Measurements from ENCODE around the gene TRIM62. TPM values are rescaled to one million over a fixed set of nuclear protein-coding genes. Genes with fewer than 3 reads are reported as not detected.

The TRIM62 gene
- total RNA-seq, 1 experiment from 2014 or later: 3.2 TPM

DNA sequence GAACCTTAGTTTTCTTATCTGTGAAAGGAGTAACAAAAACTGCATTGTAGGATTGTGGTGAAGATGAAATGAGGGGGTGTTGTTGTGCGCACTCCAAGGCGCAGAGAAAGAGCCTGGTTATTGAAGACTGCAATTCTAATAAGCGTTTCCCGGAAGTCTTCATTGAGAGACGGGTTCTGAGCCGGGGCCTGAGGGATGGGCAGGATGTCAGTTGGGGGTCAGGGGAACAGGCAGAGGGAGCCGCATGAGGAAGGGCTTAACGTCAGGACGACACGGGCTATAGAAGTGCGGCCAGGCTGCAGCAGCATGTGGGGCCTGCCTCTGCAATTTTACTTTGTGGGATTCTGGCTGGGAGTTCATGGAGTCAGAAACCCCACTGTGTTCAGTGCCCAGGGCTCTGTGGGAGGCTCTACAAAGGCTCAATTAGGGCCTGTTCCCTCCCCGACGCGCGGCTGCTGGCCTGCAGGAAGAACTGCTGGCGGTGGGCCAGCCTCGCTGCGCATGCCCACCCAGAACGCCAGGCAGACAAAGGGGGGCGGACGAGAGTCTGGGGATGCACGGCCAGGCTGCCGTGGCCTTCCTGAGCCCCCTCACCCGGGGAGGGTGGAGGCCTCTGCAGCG, 20.7 kb downstream of the TRIM62 start:
- no peak for DNase-seq (ENCODE audit: low spot score)

DNA sequence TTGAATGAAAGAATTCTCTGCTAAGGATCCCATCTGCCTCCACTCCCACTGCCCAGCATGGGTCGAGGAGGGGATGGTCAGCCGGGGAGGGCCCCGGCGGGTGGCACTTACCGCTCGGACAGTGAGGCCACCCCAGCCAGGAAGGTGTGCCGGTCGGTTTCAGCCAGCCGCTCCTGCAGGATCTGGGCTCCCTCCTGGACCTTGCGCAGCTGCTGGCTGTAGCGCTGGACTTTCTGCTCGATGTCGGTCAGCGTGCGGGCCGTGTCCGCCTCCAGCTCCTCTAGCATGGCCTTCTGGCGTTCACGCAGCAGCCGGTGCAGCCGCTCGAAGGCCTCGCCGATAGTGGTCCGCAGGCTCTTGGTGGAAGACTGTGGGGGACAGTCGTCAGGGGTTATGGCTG, 22.3 kb downstream of the TRIM62 start:
- no peak for DNase-seq (ENCODE audit: low spot score)

DNA sequence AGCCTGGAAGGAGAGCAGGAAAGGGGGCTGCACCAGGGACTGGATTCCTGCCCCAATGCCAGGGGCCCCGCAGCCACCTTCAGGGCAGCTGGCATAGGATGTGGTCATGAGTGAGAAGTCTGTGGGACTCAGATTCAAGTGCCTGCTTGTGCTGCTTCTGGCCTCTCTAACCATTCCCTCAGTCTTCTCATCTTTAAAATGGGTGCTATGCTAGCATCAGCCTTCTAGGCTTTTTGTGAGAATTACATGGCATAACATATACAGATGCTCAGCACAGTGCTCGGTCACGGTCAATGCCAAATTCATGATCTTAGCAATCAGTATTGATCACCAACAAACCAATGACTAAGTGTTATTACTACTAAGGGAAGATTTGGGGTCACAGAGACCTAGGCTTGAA, 23.5 kb downstream of the TRIM62 start:
- no peak for DNase-seq (ENCODE audit: low spot score)

DNA sequence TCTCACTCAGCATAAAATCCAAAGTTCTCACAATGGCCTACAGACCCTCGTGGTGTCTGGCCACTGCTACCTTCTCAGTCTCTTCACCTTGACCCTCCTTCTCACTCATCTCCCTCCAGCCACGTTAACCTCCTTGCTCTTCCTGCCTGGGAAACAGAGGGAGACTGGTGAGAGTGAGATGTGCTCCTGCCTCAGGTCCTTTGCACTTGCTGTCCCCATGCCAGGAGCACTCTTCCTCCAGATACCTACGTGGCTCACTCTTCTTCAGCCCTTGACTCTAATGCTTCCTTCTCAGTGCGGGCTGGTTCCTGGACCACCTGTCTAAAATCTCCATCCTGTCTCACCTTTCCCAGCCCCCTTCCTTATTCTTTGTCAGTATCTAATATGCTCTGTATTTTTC, 24.7 kb downstream of the TRIM62 start:
- no peak for DNase-seq (ENCODE audit: low spot score)

GRCh38 chr1:33155877-33156538, 25.8 kb downstream of the TRIM62 start:
- no peak for DNase-seq (ENCODE audit: low spot score)

DNA sequence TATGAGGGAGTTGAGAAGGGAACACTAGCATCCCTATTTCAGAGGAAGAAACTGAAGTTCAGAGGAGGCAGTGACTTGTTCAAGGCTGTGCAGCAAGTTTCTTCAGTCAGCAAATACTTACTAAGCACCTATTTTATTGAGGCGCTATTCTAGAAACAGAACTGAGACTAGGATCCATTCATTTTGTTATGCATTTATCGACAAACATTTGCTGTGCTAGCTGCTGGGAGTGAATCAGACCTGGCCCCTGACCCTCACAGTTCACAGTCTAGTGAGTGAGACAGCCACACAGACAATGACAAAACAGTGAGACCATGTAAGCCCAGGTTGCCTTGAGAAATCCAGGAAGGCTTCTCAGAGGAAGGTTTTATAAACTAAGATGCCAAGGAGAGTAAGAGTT, 28.2 kb downstream of the TRIM62 start:
- no peak for DNase-seq (ENCODE audit: low spot score)

- DNase-seq (ENCODE audit: low spot score): peak; percentile 28
These were observed 29.0 kb downstream of the TRIM62 start for GRCh38 chr1:33152685-33153432.

- DNase-seq (ENCODE audit: low spot score): no peak
These were observed 30.7 kb downstream of the TRIM62 start for GRCh38 chr1:33151116-33151515.

DNA sequence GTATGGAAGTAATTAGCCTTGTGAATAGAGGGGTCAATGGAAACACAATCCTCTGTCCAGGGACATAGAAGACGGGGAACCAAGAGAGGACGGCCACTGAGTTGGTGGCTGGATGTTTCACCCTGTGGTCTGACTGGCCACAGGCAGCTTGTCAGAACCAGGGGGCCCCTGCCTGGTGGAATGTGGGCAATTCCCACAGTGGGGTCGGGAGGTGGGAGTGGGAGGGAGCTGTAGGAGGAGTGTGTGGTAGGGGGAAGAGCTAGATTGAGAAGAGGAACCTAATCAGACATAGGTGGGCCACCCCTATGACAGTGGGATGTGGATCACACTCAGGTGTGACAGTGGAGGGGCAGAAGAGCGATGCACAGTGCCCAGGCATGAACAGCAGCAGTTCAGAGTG, 31.3 kb downstream of the TRIM62 start:
- DNase-seq (ENCODE audit: low spot score): no peak

- DNase-seq (ENCODE audit: low spot score): no peak
These were observed 32.2 kb downstream of the TRIM62 start for GRCh38 chr1:33149453-33150190.

- DNase-seq (ENCODE audit: low spot score): no peak
These were observed 33.2 kb downstream of the TRIM62 start for GRCh38 chr1:33148615-33149014.

DNA sequence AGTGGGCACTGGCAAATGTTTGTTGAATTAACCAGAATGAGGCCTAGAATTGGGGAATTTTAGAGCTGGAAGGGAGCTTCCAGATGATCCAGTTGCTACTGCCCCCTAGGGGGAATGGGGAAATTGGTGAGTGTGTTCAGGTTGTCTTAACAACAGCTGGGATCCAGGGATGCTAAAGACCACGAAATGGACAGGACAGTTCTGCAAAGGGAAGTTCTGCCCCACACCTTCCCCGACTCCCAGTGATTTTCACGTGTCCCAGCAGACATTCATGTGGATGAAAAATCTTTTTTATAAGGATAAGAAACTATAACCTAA, 33.9 kb downstream of the TRIM62 start:
- no peak for DNase-seq (ENCODE audit: low spot score)

DNA sequence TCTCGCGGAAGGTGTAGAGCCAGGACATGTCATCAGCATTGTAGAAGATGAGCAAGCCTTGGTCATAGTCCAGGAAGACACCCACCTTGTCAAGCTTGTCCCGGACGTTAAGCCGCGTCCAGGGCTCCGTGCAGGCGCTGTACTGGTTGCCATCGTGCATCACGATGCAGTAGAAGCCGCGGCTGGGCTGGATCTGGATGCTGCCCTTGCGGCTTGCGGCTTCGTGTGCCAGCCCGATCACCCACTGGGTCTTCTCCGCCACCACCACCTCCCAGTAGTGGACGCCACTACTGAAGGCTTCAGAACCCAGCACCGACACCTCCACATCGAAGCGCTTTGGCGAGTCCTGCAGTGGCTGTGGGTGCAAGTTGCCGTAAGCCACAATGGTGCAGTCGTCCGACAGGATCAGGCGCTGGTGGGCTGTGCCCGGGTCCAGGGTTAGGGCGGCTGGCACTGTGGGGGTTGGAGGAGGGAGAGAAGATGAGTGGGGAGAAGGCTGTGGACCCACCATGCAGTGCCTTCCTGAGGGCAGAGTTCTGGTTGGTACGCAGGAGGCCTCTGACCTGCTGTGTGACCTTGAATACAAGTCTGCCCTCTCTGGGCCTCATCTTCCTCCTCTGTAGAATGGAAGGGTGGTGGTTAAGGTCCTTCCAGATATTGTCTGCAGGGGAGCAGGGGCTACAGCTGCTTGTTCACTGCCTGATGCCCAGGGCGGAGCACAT, 34.4 kb downstream of the TRIM62 start:
- no peak for DNase-seq (ENCODE audit: low spot score)

DNA sequence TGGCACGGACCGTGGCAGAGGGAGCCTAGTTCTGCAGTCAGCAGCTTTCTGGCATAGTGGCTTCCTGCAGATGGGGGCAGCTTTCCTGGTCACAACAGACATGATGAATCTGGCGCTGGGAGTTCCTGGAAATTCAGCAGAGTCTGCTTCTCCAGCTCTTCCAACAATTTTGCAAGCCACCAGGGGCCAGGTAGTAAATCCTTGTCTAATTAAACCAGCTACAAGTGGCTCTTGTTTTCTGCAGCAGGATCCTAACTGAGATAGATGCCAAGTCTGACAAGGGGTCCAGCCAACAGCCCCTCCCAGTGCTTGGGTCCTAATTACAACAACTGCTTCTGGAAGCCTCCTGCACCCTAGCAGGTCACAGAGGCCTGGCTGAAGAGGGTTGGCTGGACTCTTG, 35.8 kb downstream of the TRIM62 start:
- DNase-seq (ENCODE audit: low spot score): no peak

DNA sequence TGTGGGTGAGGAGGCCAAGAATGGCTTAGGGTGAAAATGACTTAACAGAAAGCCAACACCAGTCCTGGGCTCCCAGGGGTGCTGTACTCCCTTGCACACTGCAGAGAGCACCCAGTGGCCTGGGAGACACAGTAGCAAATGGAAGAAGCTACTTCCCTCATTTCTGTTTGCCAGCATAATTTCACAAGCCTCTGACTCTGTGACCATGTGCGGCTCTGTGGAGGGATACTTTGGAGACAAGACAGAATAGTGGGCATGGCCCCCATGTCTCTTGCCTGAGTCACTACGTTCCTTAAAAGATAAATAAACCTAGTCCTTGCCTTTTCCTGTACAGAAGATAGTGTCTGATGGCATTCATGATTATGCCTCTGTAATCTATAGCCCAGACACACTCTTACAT, 38.1 kb downstream of the TRIM62 start:
- no peak for DNase-seq (ENCODE audit: low spot score)

DNA sequence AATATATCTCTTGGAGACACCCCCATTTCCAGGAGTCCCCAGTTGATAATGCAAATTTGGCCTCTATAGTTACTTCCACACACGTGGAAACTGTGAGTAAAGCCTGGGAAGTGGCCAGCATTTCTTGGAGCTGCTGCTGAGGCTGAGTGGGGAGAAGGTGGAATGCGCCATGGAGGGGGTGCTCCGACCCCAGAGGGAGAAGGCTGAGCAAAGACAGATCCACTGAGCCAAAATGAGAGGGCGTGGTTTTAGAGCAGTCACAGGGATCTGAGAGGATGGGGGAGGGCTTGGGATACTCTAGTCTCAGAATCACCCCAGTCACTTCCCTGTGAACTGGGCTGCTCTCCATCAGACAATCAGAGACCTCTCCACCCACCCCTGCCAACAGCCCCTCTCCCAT, 38.7 kb downstream of the TRIM62 start:
- DNase-seq (ENCODE audit: low spot score): no peak

DNA sequence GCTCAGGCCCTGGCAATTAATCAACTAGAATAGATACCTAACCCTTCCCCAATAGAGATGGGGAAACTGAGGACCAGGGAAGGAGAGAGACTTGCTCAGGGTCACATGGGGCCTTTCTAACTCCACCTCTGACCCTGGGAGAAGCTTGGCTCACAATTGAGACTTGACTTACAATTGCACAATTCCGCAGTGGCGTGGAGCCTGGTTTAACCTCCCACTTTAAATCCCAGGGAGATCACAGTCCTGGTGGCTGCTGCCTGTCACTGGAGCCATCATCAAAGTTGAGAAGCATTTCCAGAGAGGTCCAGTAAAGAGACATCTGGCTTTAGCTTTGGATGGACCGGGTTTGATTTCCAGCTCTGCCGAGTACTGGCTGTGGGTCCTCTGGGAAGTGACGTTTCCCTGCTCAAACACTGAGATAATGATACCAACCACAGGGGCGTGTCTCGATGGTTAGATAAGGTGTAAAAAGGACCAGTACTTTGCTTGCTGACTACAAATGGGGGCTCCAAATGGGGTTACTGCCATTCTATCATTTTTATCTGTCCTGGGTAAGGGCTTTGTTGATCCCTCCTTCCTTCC, 39.3 kb downstream of the TRIM62 start:
- no peak for DNase-seq (ENCODE audit: low spot score)

DNA sequence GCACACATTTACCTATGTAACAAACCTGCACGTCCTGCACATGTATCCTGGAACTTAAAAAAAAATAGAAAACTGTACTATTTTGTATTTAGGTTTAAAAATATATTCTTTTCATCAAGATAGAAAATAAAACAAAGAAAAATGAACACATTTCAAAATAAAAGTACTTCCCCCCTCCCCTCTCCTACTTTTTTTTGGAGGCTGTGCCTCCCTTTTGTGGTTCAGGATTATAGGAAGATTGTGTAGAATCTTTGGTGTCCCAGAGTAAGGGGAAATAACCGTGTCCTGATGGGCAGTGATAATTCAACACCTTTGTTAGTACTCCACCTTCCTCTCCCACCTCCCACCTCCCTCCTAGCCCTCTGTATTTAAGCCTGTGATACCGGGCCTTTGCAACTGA, 40.1 kb downstream of the TRIM62 start:
- no peak for DNase-seq (ENCODE audit: low spot score)

DNA sequence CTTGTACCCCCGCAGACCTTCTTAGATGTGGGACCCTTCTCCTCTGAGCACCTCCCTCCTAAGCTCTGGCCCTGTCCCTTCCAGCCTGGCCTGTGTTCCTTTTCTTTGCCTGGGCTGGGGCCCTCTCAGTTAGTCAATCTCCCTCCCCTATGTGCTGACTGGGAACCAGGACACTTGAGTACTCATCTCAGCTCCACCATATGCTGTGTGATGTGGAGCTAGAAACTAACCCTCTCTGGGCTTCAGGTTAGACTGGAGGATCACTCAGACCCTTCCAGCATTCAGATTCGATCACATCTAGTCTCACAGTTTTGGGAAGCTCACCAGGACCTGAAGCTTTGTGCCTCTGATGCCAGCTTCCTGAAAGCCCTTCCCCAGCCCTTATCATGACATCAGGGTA, 40.6 kb downstream of the TRIM62 start:
- no peak for DNase-seq (ENCODE audit: low spot score)

GRCh38 chr1:33140153-33141149, 41.4 kb downstream of the TRIM62 start:
- no peak for DNase-seq (ENCODE audit: low spot score)
